ENCODE measurements around the gene PLXDC2.

DNA sequence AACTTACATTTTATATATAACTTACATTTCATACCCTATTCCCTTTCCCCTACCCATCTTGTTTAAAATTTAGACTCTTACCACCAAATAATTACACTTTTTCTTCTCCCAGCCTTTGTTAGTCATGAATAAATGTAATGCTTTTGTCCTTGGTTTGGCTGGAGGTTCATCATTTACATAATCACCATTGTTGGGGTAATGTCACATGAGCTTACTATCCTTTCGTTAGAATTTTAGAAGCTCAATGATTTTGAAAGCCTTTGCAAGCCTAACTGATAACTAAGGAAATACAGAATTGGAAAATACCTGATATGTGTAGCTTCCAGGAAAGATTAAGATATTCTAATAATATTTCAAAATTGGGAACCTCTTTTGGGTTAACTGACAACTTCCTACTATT, 171.7 kb downstream of the PLXDC2 start:
- TF ChIP-seq, protein P1, sequence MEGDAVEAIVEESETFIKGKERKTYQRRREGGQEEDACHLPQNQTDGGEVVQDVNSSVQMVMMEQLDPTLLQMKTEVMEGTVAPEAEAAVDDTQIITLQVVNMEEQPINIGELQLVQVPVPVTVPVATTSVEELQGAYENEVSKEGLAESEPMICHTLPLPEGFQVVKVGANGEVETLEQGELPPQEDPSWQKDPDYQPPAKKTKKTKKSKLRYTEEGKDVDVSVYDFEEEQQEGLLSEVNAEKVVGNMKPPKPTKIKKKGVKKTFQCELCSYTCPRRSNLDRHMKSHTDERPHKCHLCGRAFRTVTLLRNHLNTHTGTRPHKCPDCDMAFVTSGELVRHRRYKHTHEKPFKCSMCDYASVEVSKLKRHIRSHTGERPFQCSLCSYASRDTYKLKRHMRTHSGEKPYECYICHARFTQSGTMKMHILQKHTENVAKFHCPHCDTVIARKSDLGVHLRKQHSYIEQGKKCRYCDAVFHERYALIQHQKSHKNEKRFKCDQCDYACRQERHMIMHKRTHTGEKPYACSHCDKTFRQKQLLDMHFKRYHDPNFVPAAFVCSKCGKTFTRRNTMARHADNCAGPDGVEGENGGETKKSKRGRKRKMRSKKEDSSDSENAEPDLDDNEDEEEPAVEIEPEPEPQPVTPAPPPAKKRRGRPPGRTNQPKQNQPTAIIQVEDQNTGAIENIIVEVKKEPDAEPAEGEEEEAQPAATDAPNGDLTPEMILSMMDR (IDR thresholded peaks at IDR 0.05), result no peak
- TF ChIP-seq, protein P2, sequence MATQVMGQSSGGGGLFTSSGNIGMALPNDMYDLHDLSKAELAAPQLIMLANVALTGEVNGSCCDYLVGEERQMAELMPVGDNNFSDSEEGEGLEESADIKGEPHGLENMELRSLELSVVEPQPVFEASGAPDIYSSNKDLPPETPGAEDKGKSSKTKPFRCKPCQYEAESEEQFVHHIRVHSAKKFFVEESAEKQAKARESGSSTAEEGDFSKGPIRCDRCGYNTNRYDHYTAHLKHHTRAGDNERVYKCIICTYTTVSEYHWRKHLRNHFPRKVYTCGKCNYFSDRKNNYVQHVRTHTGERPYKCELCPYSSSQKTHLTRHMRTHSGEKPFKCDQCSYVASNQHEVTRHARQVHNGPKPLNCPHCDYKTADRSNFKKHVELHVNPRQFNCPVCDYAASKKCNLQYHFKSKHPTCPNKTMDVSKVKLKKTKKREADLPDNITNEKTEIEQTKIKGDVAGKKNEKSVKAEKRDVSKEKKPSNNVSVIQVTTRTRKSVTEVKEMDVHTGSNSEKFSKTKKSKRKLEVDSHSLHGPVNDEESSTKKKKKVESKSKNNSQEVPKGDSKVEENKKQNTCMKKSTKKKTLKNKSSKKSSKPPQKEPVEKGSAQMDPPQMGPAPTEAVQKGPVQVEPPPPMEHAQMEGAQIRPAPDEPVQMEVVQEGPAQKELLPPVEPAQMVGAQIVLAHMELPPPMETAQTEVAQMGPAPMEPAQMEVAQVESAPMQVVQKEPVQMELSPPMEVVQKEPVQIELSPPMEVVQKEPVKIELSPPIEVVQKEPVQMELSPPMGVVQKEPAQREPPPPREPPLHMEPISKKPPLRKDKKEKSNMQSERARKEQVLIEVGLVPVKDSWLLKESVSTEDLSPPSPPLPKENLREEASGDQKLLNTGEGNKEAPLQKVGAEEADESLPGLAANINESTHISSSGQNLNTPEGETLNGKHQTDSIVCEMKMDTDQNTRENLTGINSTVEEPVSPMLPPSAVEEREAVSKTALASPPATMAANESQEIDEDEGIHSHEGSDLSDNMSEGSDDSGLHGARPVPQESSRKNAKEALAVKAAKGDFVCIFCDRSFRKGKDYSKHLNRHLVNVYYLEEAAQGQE (IDR thresholded peaks at IDR 0.05; ENCODE audit: insufficient read depth in 1 of 2, low read depth in 2 of 2, low read length in 1 of 2), result no peak

Data from Panc1 (cell line).